ENCODE data around the gene LRRC58.

- no peak for TF ChIP-seq CTCF (IDR thresholded peaks at IDR 0.05)
- no peak for TF ChIP-seq POLR2A (IDR thresholded peaks at IDR 0.05)
Observed at GRCh38 chr3:120306519-120307455, 42.4 kb downstream of the LRRC58 start.
